ENCODE measurements around the gene ANKH.

ANKH gene

DNA sequence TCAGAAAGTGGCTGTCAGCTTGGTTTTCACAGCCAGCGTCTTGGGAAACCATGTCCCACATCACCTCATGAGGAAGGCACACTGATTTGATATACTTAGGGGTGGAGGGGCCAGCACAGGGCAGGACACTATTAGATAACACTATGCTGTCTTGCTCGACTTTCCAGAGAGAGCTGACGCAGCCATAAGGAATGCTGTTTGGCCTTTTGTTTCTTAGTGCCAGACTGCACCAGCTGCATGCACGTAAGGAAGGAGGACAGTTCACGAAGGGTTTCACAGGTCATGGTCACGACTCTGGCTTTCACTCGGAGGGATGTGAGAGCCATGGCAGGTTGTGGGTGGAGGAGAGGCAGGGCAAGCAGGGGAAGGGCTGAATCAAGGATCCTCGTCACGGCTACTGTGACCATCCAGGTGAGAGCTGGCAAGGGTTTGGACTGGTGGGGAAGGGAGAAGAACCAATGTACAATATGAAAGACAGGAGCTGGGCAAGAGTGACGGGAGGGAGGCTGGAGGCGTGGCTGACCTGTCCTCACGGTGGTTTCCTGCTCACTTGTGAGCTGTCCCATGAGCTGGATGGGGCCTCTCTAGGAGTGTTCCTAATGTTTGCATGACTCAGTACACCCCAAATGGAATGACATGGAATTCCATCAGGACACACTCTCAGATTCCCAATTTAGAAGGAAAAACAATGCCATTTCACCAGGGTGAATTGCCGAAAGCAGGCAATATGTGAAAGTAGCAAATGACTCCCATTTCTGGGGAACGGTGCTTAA, 145.3 kb downstream of the ANKH start:
- H3K4me1 ChIP-seq (ENCODE audit: insufficient read depth, low read length) = no peaks in the 10 kb centered on the region
- no peak overlapping the region for H3K9ac ChIP-seq (ENCODE audit: low read length)
- H3K27ac ChIP-seq (ENCODE audit: low read depth, low read length) = no peak overlapping the region
- H3K9me3 ChIP-seq (ENCODE audit: low read length) = no peaks in the 10 kb centered on the region
- H3K4me3 ChIP-seq (ENCODE audit: low read depth in 1 of 2, low read length in 2 of 2) = no peak overlapping the region
- H3K27me3 ChIP-seq (ENCODE audit: control insufficient read depth in 1 of 2, insufficient read depth in 2 of 2, low read length in 2 of 2) = no peaks in the 10 kb centered on the region
- no peaks in the 10 kb centered on the region for H3K36me3 ChIP-seq (ENCODE audit: insufficient read depth, low read length)

DNA sequence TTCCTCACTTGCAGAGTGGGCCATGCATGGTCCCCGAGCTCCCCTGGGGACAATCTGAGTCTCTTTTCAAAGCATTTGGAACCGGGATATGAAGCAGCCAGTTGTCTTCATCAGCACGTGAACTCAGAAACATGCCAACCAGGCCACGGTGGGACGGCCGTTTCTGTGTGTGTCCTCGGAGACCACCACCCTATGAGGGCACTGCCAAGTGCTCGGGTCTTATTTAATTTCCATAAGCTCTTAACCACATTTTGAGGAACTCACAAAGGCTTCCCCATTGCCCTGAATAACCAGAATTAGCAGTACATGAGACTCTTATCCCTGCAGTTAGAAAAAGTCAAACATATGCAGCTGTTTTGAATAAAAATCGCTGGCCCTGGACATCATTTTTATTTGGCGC, 146.9 kb downstream of the ANKH start:
- no peaks in the 10 kb centered on the region for H3K27me3 ChIP-seq (ENCODE audit: control insufficient read depth in 1 of 2, insufficient read depth in 2 of 2, low read length in 2 of 2)
- no peaks in the 10 kb centered on the region for H3K9me3 ChIP-seq (ENCODE audit: low read length)
- no peak overlapping the region for H3K9ac ChIP-seq (ENCODE audit: low read length)
- H3K27ac ChIP-seq (ENCODE audit: low read depth, low read length) = no peak overlapping the region
- no peaks in the 10 kb centered on the region for H3K4me1 ChIP-seq (ENCODE audit: insufficient read depth, low read length)
- H3K36me3 ChIP-seq (ENCODE audit: insufficient read depth, low read length) = no peaks in the 10 kb centered on the region
- no peak overlapping the region for H3K4me3 ChIP-seq (ENCODE audit: low read depth in 1 of 2, low read length in 2 of 2)

DNA sequence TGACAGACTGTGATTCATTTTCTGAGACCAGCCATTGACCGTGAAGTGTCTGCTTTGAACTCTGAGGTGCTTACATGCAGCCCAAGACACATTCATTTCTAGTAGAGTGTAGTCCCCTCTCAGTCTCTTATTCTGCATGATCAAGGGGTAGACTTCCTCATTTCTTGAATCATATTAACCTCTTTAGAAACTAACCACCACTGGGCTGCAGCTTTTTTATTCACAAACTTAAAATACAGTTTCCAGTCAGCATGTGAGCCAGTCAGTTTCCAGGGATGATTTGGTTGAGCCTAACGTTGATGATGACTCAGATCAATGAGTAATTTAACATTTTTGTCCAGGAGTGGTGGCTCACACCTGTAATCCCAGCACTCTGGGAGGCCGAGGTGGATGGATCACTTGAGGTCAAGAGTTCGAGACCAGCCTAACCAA, 147.9 kb downstream of the ANKH start:
- H3K36me3 ChIP-seq (ENCODE audit: insufficient read depth, low read length) = no peaks in the 10 kb centered on the region
- no peaks in the 10 kb centered on the region for H3K9me3 ChIP-seq (ENCODE audit: low read length)
- H3K27ac ChIP-seq (ENCODE audit: low read depth, low read length) = no peak overlapping the region
- H3K9ac ChIP-seq (ENCODE audit: low read length) = no peak overlapping the region
- H3K4me1 ChIP-seq (ENCODE audit: insufficient read depth, low read length) = no peaks in the 10 kb centered on the region
- no peak overlapping the region for H3K4me3 ChIP-seq (ENCODE audit: low read depth in 1 of 2, low read length in 2 of 2)
- no peaks in the 10 kb centered on the region for H3K27me3 ChIP-seq (ENCODE audit: control insufficient read depth in 1 of 2, insufficient read depth in 2 of 2, low read length in 2 of 2)

DNA sequence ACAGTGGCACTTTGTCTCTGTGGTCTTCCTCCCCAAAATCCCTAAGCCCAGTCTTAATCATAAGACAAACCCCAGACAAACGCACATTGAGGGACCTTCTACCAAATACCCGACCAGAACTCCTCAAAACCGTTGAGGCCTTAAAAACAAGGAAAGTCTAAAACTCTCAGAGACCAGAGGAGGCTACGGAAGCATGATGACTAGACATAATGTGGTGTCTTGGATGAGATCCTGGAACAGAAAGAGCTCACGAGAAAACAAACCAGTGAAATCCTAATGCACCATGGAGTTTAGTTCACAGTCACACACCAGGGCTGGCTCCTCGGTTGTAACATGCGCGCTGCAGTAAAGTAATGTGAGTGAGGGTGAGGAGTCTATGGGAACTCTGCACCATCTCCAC, 148.7 kb downstream of the ANKH start:
- no peaks in the 10 kb centered on the region for H3K4me1 ChIP-seq (ENCODE audit: insufficient read depth, low read length)
- no peaks in the 10 kb centered on the region for H3K36me3 ChIP-seq (ENCODE audit: insufficient read depth, low read length)
- H3K9me3 ChIP-seq (ENCODE audit: low read length) = no peaks in the 10 kb centered on the region
- H3K9ac ChIP-seq (ENCODE audit: low read length) = no peak overlapping the region
- H3K27me3 ChIP-seq (ENCODE audit: control insufficient read depth in 1 of 2, insufficient read depth in 2 of 2, low read length in 2 of 2) = no peaks in the 10 kb centered on the region
- no peak overlapping the region for H3K4me3 ChIP-seq (ENCODE audit: low read depth in 1 of 2, low read length in 2 of 2)
- no peak overlapping the region for H3K27ac ChIP-seq (ENCODE audit: low read depth, low read length)

DNA sequence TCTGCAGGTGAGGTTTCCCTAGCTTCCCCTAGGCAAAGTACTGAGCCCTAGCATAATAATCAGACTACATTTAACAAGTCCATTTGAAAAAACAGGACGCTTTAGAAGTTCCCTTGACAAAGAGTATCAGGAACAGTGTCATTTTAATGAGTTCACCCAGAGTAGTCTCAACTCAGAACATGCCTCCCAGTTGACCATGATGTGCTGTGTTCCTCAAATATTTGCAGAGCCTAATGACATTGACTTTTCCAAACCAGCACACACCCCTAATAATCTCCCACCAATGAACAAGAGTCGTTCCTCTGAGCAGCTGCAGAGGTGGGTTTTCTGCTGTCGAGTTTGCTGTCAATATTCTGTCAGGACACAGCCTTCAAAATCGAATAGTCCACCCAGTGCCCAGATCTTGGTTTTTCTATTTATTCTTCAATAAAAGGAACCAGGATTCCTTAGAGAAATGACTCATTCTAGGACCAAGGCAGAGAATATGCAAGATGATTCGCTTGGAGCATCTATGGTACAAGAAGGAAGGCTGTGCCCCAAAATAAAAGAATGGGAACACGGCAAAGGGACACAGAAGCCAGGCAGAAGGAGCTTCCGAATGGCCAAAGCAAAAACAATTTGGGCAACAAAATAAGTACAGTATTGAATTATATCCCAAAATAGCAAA, 149.5 kb downstream of the ANKH start:
- H3K9me3 ChIP-seq (ENCODE audit: low read length) = no peaks in the 10 kb centered on the region
- H3K4me3 ChIP-seq (ENCODE audit: low read depth in 1 of 2, low read length in 2 of 2) = no peak overlapping the region
- no peaks in the 10 kb centered on the region for H3K27me3 ChIP-seq (ENCODE audit: control insufficient read depth in 1 of 2, insufficient read depth in 2 of 2, low read length in 2 of 2)
- no peaks in the 10 kb centered on the region for H3K36me3 ChIP-seq (ENCODE audit: insufficient read depth, low read length)
- no peak overlapping the region for H3K9ac ChIP-seq (ENCODE audit: low read length)
- no peaks in the 10 kb centered on the region for H3K4me1 ChIP-seq (ENCODE audit: insufficient read depth, low read length)
- H3K27ac ChIP-seq (ENCODE audit: low read depth, low read length) = no peak overlapping the region

DNA sequence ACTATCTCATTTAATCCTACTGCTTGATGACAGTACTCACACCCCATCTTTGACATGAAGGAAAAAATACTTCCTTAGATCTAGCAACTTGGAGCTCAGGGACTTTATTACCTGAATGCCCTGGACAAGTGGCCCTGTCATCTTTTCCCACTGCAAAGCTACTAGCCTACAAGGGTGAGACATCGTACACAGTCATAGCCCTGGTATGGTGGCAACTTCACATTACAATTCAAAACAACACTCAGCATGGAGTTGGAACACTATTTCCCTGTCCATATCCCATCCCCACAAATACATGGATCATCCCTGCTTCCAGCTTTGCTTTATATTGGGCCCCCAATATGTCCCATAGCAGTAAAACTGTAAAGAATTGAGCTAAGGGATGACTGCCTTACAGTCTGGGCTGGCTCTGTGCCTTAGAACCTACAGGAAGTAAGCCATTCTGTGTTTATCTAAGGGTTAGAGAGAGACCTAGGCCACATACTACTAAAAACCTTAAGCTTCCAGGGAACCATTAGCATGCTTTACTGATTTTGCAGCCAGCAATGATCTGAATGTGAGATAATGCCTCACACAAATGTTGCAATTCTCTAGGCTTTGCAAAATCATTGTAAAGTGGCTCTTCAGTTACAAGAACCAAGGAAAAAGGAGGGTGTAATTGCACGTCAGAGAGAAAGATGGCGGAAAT, 151.2 kb downstream of the ANKH start:
- Histone ChIP-seq H3K27me3 (ENCODE audit: control insufficient read depth in 1 of 2, insufficient read depth in 2 of 2, low read length in 2 of 2) (no peaks in the 10 kb centered on the region), H3K4me3 (ENCODE audit: low read depth in 1 of 2, low read length in 2 of 2) (no peak overlapping the region), H3K27ac (ENCODE audit: low read depth, low read length) (no peak overlapping the region), H3K4me1 (ENCODE audit: insufficient read depth, low read length) (no peaks in the 10 kb centered on the region), H3K36me3 (ENCODE audit: insufficient read depth, low read length) (no peaks in the 10 kb centered on the region), H3K9ac (ENCODE audit: low read length) (no peak overlapping the region), H3K9me3 (ENCODE audit: low read length) (no peaks in the 10 kb centered on the region)

DNA sequence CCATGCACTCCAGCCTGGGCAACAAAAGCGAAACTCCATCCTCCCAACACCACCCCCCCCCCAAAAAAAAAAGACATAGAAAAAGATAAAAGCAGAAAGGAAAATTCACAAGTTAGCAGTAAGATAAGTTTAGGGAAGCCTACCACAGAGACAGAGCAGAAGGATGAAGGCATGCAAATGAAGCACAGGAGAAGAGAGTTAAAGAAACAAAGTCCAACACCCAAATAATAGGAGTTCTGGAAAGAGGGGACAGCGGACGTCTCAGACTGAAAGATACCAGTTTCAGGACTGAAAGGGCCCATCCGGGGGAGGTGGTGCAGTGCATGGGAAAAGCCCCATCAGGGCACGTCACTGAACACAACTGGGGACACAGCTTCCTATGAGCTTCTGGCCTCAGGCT, 152.8 kb downstream of the ANKH start:
- Histone ChIP-seq H3K9ac (ENCODE audit: low read length) (no peak overlapping the region), H3K27ac (ENCODE audit: low read depth, low read length) (no peak overlapping the region), H3K4me1 (ENCODE audit: insufficient read depth, low read length) (no peaks in the 10 kb centered on the region), H3K4me3 (ENCODE audit: low read depth in 1 of 2, low read length in 2 of 2) (no peak overlapping the region), H3K9me3 (ENCODE audit: low read length) (no peaks in the 10 kb centered on the region), H3K36me3 (ENCODE audit: insufficient read depth, low read length) (peaks cover 10% of the 10 kb centered on the region), H3K27me3 (ENCODE audit: control insufficient read depth in 1 of 2, insufficient read depth in 2 of 2, low read length in 2 of 2) (no peaks in the 10 kb centered on the region)

DNA sequence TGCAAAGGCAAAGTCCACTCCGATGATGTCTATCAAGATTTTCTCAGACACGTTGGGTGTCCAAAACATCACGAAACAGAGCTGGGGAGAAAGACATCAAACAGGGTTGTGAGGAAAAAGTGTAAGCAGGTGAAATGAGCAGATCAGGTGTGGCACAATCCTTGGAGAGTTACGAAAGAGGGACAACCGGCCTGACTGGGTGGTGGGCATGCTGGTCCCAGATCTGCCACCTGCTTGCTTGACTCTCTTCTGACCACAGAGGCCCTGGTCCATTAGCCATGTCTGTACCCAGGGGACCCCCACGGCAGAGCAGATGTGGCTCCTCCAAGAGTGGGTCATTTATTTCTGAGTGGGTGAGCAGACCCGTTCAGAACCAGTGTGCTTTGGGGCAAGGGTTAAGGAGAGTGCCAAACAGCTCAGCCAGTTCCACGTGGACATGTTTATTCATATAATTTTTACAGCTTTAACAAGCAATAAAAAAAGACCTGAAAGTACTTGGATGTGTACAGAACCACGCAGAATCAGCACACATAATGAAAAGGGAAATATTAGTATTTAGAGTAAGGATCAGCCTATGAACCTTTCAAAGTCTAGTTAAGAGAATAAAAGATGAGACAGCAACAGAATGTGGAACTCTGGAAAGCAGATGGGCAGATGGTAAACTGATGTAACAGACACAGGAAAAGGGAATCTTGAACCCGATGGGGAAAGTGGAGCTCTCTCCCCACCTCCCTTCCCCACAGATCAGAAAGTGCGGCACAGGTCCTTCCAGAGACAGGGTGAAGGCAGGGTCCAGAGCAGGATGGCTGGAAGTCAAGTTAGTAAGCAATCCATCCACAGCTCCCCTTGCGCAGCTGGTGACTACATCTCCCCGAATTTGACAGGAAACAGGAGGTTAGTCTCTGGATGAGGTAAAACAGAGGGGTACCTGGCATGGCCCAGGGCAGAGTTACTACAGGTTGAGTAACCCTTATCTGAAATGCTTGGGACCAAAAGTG, 154.5 kb downstream of the ANKH start:
- no peak overlapping the region for H3K27ac ChIP-seq (ENCODE audit: low read depth, low read length)
- no peaks in the 10 kb centered on the region for H3K4me1 ChIP-seq (ENCODE audit: insufficient read depth, low read length)
- H3K36me3 ChIP-seq (ENCODE audit: insufficient read depth, low read length) = peaks cover 26% of the 10 kb centered on the region
- H3K9ac ChIP-seq (ENCODE audit: low read length) = no peak overlapping the region
- H3K9me3 ChIP-seq (ENCODE audit: low read length) = no peaks in the 10 kb centered on the region
- no peaks in the 10 kb centered on the region for H3K27me3 ChIP-seq (ENCODE audit: control insufficient read depth in 1 of 2, insufficient read depth in 2 of 2, low read length in 2 of 2)
- H3K4me3 ChIP-seq (ENCODE audit: low read depth in 1 of 2, low read length in 2 of 2) = no peak overlapping the region

DNA sequence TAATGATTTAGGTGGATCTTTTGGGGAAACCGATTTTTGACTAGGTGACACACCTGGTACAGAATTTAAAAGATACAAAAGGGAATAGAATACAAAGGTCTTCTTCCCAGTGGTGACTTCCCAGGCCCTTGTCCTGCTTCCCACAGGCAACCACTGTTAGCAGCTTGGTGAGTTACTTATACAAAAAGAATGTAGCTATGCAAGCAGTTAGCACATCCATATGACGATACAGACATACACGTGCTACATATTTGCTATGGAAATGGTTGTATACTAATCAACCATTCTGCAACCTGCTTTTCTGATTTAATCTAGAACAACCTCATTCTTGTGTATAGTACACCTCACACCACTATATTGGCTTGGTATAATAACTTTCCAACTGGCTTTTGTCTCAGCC, 156.1 kb downstream of the ANKH start:
- no peak overlapping the region for H3K4me3 ChIP-seq (ENCODE audit: low read depth in 1 of 2, low read length in 2 of 2)
- H3K27me3 ChIP-seq (ENCODE audit: control insufficient read depth in 1 of 2, insufficient read depth in 2 of 2, low read length in 2 of 2) = no peaks in the 10 kb centered on the region
- no peaks in the 10 kb centered on the region for H3K9me3 ChIP-seq (ENCODE audit: low read length)
- H3K4me1 ChIP-seq (ENCODE audit: insufficient read depth, low read length) = no peaks in the 10 kb centered on the region
- H3K9ac ChIP-seq (ENCODE audit: low read length) = no peak overlapping the region
- H3K27ac ChIP-seq (ENCODE audit: low read depth, low read length) = no peak overlapping the region
- peaks cover 42% of the 10 kb centered on the region for H3K36me3 ChIP-seq (ENCODE audit: insufficient read depth, low read length)

DNA sequence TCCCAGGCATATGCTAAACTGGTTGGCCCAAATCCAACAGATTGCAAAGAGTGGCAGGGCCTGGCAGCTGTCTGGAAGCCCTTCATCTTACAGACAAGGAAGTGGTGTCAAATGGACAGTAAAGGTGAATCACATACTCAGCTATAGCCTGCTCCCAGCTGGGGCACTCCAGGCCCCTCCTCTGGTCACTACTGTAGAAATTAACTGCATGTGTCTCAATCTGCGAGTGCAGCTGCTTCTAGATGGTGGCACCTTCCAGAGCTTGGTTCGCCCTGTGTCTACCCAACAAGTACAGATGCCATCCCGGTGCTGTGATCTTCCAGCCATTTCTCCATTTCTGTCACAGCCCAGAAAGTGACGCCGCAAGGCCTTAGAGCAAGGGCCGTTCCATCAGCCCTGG, 156.9 kb downstream of the ANKH start:
- H3K4me1 ChIP-seq (ENCODE audit: insufficient read depth, low read length) = no peaks in the 10 kb centered on the region
- no peak overlapping the region for H3K9ac ChIP-seq (ENCODE audit: low read length)
- H3K9me3 ChIP-seq (ENCODE audit: low read length) = no peaks in the 10 kb centered on the region
- no peaks in the 10 kb centered on the region for H3K27me3 ChIP-seq (ENCODE audit: control insufficient read depth in 1 of 2, insufficient read depth in 2 of 2, low read length in 2 of 2)
- H3K36me3 ChIP-seq (ENCODE audit: insufficient read depth, low read length) = peaks cover 47% of the 10 kb centered on the region
- H3K27ac ChIP-seq (ENCODE audit: low read depth, low read length) = no peak overlapping the region
- no peak overlapping the region for H3K4me3 ChIP-seq (ENCODE audit: low read depth in 1 of 2, low read length in 2 of 2)
